K562 (cell line): ENCODE results near the gene DLL4. TPM values are rescaled to one million over a fixed set of nuclear protein-coding genes. Genes with fewer than 3 reads are reported as not detected.

Experiments used
- E2F3 ChIP-seq: fragments of 250-450 bp; sonication (Bioruptor Pico); IDR thresholded peaks from 2 replicates; pipeline ENCODE4 v1.4.0; 2020; ENCODE audit warnings: mild to moderate bottlenecking
- FOXJ3 ChIP-seq: sonication (generic); formaldehyde crosslinking; IDR thresholded peaks from 2 replicates; pipeline ENCODE4 v1.4.0; 2020; ENCODE audit warnings: mild to moderate bottlenecking, missing genetic modification reagents
- GMEB1 ChIP-seq: fragments of 250-450 bp; sonication (Bioruptor Pico); IDR thresholded peaks from 2 replicates; pipeline ENCODE4 v1.4.0; 2020; ENCODE audit warnings: mild to moderate bottlenecking
- PHF20 ChIP-seq: fragments of 450-650 bp; IDR thresholded peaks from 2 replicates; pipeline ENCODE4 v1.6.1; 2018; ENCODE audit not compliant: partially characterized antibody
- RBM25 ChIP-seq: fragments of 200-400 bp; formaldehyde crosslinking; IDR thresholded peaks from 2 replicates; pipeline ENCODE4 v1.6.1; 2018; ENCODE audit warnings: low read length, low read depth, moderate library complexity; ENCODE audit not compliant: severe bottlenecking
- REST ChIP-seq, 2 experiments: fragments of 450-650 bp; formaldehyde crosslinking in 1 of 2; IDR thresholded peaks; 2 replicates each; pipeline versions ENCODE4 v1.4.0 to v1.6.1; 2014 to 2020; ENCODE audit warnings: mild to moderate bottlenecking in 2 of 2, borderline replicate concordance in 1 of 2, low read depth in 1 of 2
- SIN3B ChIP-seq: fragments of 450-650 bp; IDR thresholded peaks from 2 replicates; pipeline ENCODE4 v1.6.1; 2017; ENCODE audit warnings: low read depth, mild to moderate bottlenecking, moderate library complexity
- SMARCA4 ChIP-seq: fragments of 450-650 bp; IDR thresholded peaks from 2 replicates; pipeline ENCODE4 v1.6.1; 2016
- SMARCB1 ChIP-seq: IDR thresholded peaks from 2 replicates; pipeline ENCODE4 v1.6.1; 2011; ENCODE audit warnings: improper control_type of control experiment, low read depth; ENCODE audit not compliant: insufficient read length
- STAT5B ChIP-seq: fragments of 250-450 bp; sonication (Bioruptor Pico); IDR thresholded peaks from 2 replicates; pipeline ENCODE4 v1.8.0; 2021; ENCODE audit warnings: mild to moderate bottlenecking, inconsistent platforms
- TAF7 ChIP-seq: fragments of 450-650 bp; IDR thresholded peaks from 2 replicates; pipeline ENCODE4 v1.6.1; 2016; ENCODE audit warnings: missing genetic modification characterization, missing compliant biosample characterization
- TBP ChIP-seq: optimal IDR thresholded peaks from 2 replicates; pipeline ENCODE3; 2011; ENCODE audit warnings: low read depth, low read length, improper control_type of control experiment
- TEAD4 ChIP-seq, 2 experiments: sonication (generic) in 1 of 2; formaldehyde crosslinking in 1 of 2; IDR thresholded peaks; 2 replicates each; pipeline versions ENCODE4 v1.6.1 to v1.8.0; 2012 to 2022; ENCODE audit warnings: borderline replicate concordance in 1 of 2, inconsistent platforms in 1 of 2, low read length in 1 of 2, mild to moderate bottlenecking in 1 of 2, missing genetic modification reagents in 1 of 2
- ZNF717 ChIP-seq: fragments of 250-450 bp; sonication (Bioruptor Pico); IDR thresholded peaks from 2 replicates; pipeline ENCODE4 v1.5.0; 2021
- polyA plus RNA-seq, 8 experiments: library from polyadenylated mRNA; depleted of rRNA in 4 of 8; stranded (reverse) in 5 of 8; unstranded in 3 of 8; fragments of >200 nt; fragmentation: Nextera tagmentation in 2 of 8; fragmentation: Illumina TruSeq in 1 of 8; extraction: Ambion mirVana in 2 of 8; extraction: Trizol in 1 of 8; gene quantifications; 2 replicates each; pipeline versions ENCODE4 v1.2.1 to v1.2.3, GENCODE V29; 2011 to 2014; ENCODE audit warnings: inconsistent platforms in 1 of 8, missing spikeins in 1 of 8
- total RNA-seq, 7 experiments: library from RNA; depleted of rRNA in 6 of 7; stranded (reverse); fragments of >200 nt in 6 of 7; fragmentation: Illumina TruSeq in 2 of 7; extraction: Trizol in 2 of 7; gene quantifications; 2 replicates each; pipeline versions ENCODE4 v1.2.1 to v1.2.3, GENCODE V29; 2011 to 2021; ENCODE audit warnings: low replicate concordance in 1 of 7
- TF ChIP-seq, protein P1 (sequence below): fragments of 450-650 bp; IDR thresholded peaks from one replicate; pipeline ENCODE4 v1.6.1; 2018; ENCODE audit warnings: mild to moderate bottlenecking, moderate library complexity; ENCODE audit not compliant: partially characterized antibody
- TF ChIP-seq, protein P2 (sequence below): fragments of 250-450 bp; sonication (Bioruptor Pico); IDR thresholded peaks from 2 replicates; pipeline ENCODE4 v1.8.0; 2021; ENCODE audit warnings: borderline replicate concordance, mild to moderate bottlenecking, moderate library complexity; ENCODE audit not compliant: poor library complexity, severe bottlenecking

Gene DLL4
- total and polyA plus RNA-seq, 9 of the 15 experiments (the other 6 are each of a cell fraction or from before 2014, with no cell fraction given), result 0.04 to 1.1 (median 0.41) TPM; not detected in 1

- peak; percentile 34; the same call in 1 of the 2 replicates for TF ChIP-seq REST (IDR thresholded peaks at IDR 0.05; ENCODE audit: borderline replicate concordance)
- no peak for TF ChIP-seq REST (CRISPR knock-in tag; IDR thresholded peaks at IDR 0.05; ENCODE audit: low read depth)
- TF ChIP-seq GMEB1 (CRISPR knock-in tag), result no peak
- TF ChIP-seq, protein P1, sequence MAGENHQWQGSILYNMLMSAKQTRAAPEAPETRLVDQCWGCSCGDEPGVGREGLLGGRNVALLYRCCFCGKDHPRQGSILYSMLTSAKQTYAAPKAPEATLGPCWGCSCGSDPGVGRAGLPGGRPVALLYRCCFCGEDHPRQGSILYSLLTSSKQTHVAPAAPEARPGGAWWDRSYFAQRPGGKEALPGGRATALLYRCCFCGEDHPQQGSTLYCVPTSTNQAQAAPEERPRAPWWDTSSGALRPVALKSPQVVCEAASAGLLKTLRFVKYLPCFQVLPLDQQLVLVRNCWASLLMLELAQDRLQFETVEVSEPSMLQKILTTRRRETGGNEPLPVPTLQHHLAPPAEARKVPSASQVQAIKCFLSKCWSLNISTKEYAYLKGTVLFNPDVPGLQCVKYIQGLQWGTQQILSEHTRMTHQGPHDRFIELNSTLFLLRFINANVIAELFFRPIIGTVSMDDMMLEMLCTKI, result no peak
- TF ChIP-seq RBM25, result no peak
- TF ChIP-seq TBP, result no peak
- no peak for TF ChIP-seq STAT5B (CRISPR knock-in tag)
- TF ChIP-seq E2F3, result no peak
- no peak for TF ChIP-seq SMARCB1
- TF ChIP-seq TEAD4 (IDR thresholded peaks at IDR 0.05; ENCODE audit: low read length), result no peak
- no peak for TF ChIP-seq TEAD4 (CRISPR knock-in tag; IDR thresholded peaks at IDR 0.05; ENCODE audit: borderline replicate concordance)
- no peak for TF ChIP-seq ZNF717 (CRISPR knock-in tag)
- no peak for TF ChIP-seq FOXJ3 (CRISPR knock-in tag)
- TF ChIP-seq SIN3B, result no peak; the same call in none of the 2 replicates
- TF ChIP-seq TAF7, result no peak
- peak; percentile 45 for TF ChIP-seq PHF20
- TF ChIP-seq SMARCA4, result no peak
- TF ChIP-seq, protein P2, sequence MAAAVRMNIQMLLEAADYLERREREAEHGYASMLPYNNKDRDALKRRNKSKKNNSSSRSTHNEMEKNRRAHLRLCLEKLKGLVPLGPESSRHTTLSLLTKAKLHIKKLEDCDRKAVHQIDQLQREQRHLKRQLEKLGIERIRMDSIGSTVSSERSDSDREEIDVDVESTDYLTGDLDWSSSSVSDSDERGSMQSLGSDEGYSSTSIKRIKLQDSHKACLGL (CRISPR knock-in tag), result no peak
Observed at GRCh38 chr15:40941528-40942336, 12.6 kb downstream of the DLL4 start (continued).
